Right lobe of liver (tissue), 6 donors: ENCODE results near the gene MYO16. TPM values are rescaled to one million over a fixed set of nuclear protein-coding genes. Genes with fewer than 3 reads are reported as not detected.
"Not testable (repeated sequence)": the region's sequence is repeated elsewhere in the genome, so short reads cannot be mapped to it uniquely, and the experiment has no call there.

Experiments used
- ATAC-seq, 4 donors: fragments of 200-7000 bp; cut with Tn5 transposase; one replicate each; pipeline ENCODE4 v1.9.1; 2020; ENCODE audit warnings: mild to moderate bottlenecking in 4 of 4, moderate library complexity in 4 of 4
- DNase-seq, 3 donors: peaks; one replicate each; pipeline ENCODE4 v3.0.0-alpha.2; 2020
- H3K27ac ChIP-seq, 3 donors: fragments of 200-600 bp; one replicate each; pipeline ENCODE4 v1.8.0; 2022
- H3K27me3 ChIP-seq, 2 donors: fragments of 200-600 bp; one replicate each; pipeline ENCODE4 v1.8.0; 2022
- H3K36me3 ChIP-seq, 4 donors: fragments of 200-600 bp; sonication (generic) in 1 of 4; one replicate each; pipeline versions ENCODE4 v1.5.1 to v1.8.0; 2017 to 2022; ENCODE audit warnings: control low read depth in 1 of 4
- H3K4me1 ChIP-seq, 4 donors: fragments of 200-600 bp; sonication (generic) in 1 of 4; one replicate each; pipeline versions ENCODE4 v1.5.1 to v1.8.0; 2017 to 2022; ENCODE audit warnings: control low read depth in 1 of 4
- H3K4me3 ChIP-seq, 3 donors: fragments of 200-600 bp; one replicate each; pipeline ENCODE4 v1.8.0; 2022
- H3K9me3 ChIP-seq, 4 donors: fragments of 200-600 bp; sonication (generic) in 1 of 4; one replicate each; pipeline versions ENCODE4 v1.5.1 to v1.8.0; 2017 to 2022; ENCODE audit warnings: control low read depth in 1 of 4
- CTCF ChIP-seq, 4 donors: fragments of 200-600 bp in 3 of 4; fragments of 450-650 bp in 1 of 4; IDR thresholded peaks; one replicate each; pipeline versions ENCODE4 v1.5.1 to v1.8.0; 2016 to 2022; ENCODE audit warnings: antibody characterized with exemption in 4 of 4, mild to moderate bottlenecking in 2 of 4
- POLR2A ChIP-seq: fragments of 450-650 bp; IDR thresholded peaks from one replicate; pipeline ENCODE4 v1.6.1; 2017; ENCODE audit warnings: antibody characterized with exemption, mild to moderate bottlenecking
- WGBS: methylation state at CpG from one replicate; pipeline ENCODE4 v1.1.6; 2018; ENCODE audit warnings: low coverage, low lambda C conversion rate; ENCODE audit not compliant: insufficient coverage; ENCODE audit errors: missing lambda C conversion rate; 5-methylcytosine and 5-hydroxymethylcytosine counted together
- intact Hi-C, 2 donors: fragments of 100-400 bp; cut with DNase I; formaldehyde crosslinking; loops; one replicate each; pipeline versions ENCODE4 v1.11.2 to v1.14.1; 2022
- total RNA-seq, 6 experiments: library from RNA; depleted of rRNA in 2 of 6; stranded (reverse); fragments of >200 nt in 2 of 6; fragmentation: NEBNext Ultra II Directional in 3 of 6; extraction: Animal tissue kit (Norgen Biotek cat#: 25700) in 3 of 6; gene quantifications; one replicate each; pipeline versions ENCODE4 v1.1.0 to v1.2.4, GENCODE V29; 2016 to 2023
- donor health status: DM: no; HTN: yes; CAD: no.
- donor health status: DM: no; HTN: no; CAD: no.
- donor health status: DM: no; HTN: no; CAD: no.
- donor health status: DM: no; HTN: yes; CAD: no.
- donor health status: DM: no; HTN: yes; CAD: no.

MYO16 gene
- total RNA-seq, 6 experiments from 2014 or later: 0.43 to 2.7 (median 0.93) TPM

- DNase-seq (no peak), ATAC-seq (no peak)
- no peak overlapping the region for H3K27ac ChIP-seq
- TF ChIP-seq CTCF (IDR thresholded peaks at IDR 0.05): no peak
- TF ChIP-seq POLR2A: no peak
- no peak overlapping the region for H3K4me3 ChIP-seq
- 71% methylated on average over 2 of the region's 2 CpGs for WGBS
- no peaks in the 10 kb centered on the region for H3K4me1 ChIP-seq
- H3K27me3 ChIP-seq: no peaks in the 10 kb centered on the region
- intact Hi-C loops: no loop called here
- H3K9me3 ChIP-seq: no peaks in the 10 kb centered on the region
- H3K36me3 ChIP-seq: no peaks in the 10 kb centered on the region
These were observed 582.2 kb downstream of the MYO16 start for GRCh38 chr13:109211616-109212015.

- Histone ChIP-seq H3K4me3 (no peak overlapping the region), H3K27me3 (no peaks in the 10 kb centered on the region), H3K9me3 (no peaks in the 10 kb centered on the region), H3K4me1 (no peaks in the 10 kb centered on the region), H3K27ac (no peak overlapping the region), H3K36me3 (no peaks in the 10 kb centered on the region)
- ATAC-seq (no peak), DNase-seq (no peak)
- TF ChIP-seq CTCF (IDR thresholded peaks at IDR 0.05) (no peak), POLR2A (no peak)
- intact Hi-C loops: no loop called here
- WGBS: 81% methylated on average over 3 of the region's 4 CpGs
These were observed 583.2 kb downstream of the MYO16 start for GRCh38 chr13:109212650-109213049.

- no CpG with 5 or more reads among the region's 5 CpGs for WGBS
These were observed 584.3 kb downstream of the MYO16 start for GRCh38 chr13:109213714-109214113.

GRCh38 chr13:109214393-109214792 lies 585.0 kb downstream of the MYO16 start:
- H3K27ac ChIP-seq: no peak overlapping the region
- no peak for TF ChIP-seq POLR2A
- H3K27me3 ChIP-seq: no peaks in the 10 kb centered on the region
- no peaks in the 10 kb centered on the region for H3K4me1 ChIP-seq
- H3K9me3 ChIP-seq: no peaks in the 10 kb centered on the region
- no peak for DNase-seq
- intact Hi-C loops: no loop called here
- H3K36me3 ChIP-seq: no peaks in the 10 kb centered on the region
- 90% methylated on average over 2 of the region's 2 CpGs for WGBS
- ATAC-seq: no peak
- no peak overlapping the region for H3K4me3 ChIP-seq

More at GRCh38 chr13:109213714-109214113, 584.3 kb downstream of the MYO16 start:
- H3K4me3 ChIP-seq: no peak overlapping the region
- no peaks in the 10 kb centered on the region for H3K27me3 ChIP-seq
- TF ChIP-seq CTCF (IDR thresholded peaks at IDR 0.05) (no peak), POLR2A (no peak)
- H3K27ac ChIP-seq: no peak overlapping the region
- no peak for ATAC-seq
- H3K36me3 ChIP-seq: no peaks in the 10 kb centered on the region
- intact Hi-C loops: no loop called here
- H3K4me1 ChIP-seq: no peaks in the 10 kb centered on the region
- H3K9me3 ChIP-seq: no peaks in the 10 kb centered on the region
- no peak for DNase-seq

- TF ChIP-seq CTCF (IDR thresholded peaks at IDR 0.05) (no peak), POLR2A (no peak)
- no peaks in the 10 kb centered on the region for H3K27me3 ChIP-seq
- no peaks in the 10 kb centered on the region for H3K9me3 ChIP-seq
- no peaks in the 10 kb centered on the region for H3K4me1 ChIP-seq
- ATAC-seq: peak in 1 of 4 donors; percentile 27
- DNase-seq: no peak
- no peak overlapping the region for H3K4me3 ChIP-seq
- H3K27ac ChIP-seq: no peak overlapping the region
- WGBS: 84% methylated on average over 2 of the region's 2 CpGs
- H3K36me3 ChIP-seq: no peaks in the 10 kb centered on the region
- intact Hi-C loops: no loop called here
These were observed 586.0 kb downstream of the MYO16 start for GRCh38 chr13:109215377-109215776.

GRCh38 chr13:109217510-109217909 lies 588.1 kb downstream of the MYO16 start:
- H3K27me3 ChIP-seq, H3K36me3 ChIP-seq, ATAC-seq, H3K4me1 ChIP-seq, H3K27ac ChIP-seq, H3K4me3 ChIP-seq, intact Hi-C loops, H3K9me3 ChIP-seq, DNase-seq: not testable (repeated sequence)
- WGBS: 50% methylated on average over 2 of the region's 2 CpGs
